Measurements from ENCODE around the gene PLEKHO2. TPM values are rescaled to one million over a fixed set of nuclear protein-coding genes. Genes with fewer than 3 reads are reported as not detected.

The PLEKHO2 gene
- total RNA-seq, 1 donor from 2014 or later, result 57.4 TPM

GRCh38 chr15:64825431-64826294 is 16.1 kb upstream of the PLEKHO2 start, which contains the start of gene PIF1:
TSS of gene PIF1 (minus strand) at chr15:64825647. CDS start at chr15:64824335, 1,312 bp downstream.
- peak; percentile 96 to 99 for DNase-seq (ENCODE audit: low read depth in 2 of 2)

- no peak for DNase-seq (ENCODE audit: low read depth in 2 of 2)
These were observed 12.7 kb upstream of the PLEKHO2 start for GRCh38 chr15:64828985-64829384.

- DNase-seq (ENCODE audit: low read depth in 2 of 2), result no peak
These were observed 8.0 kb upstream of the PLEKHO2 start for GRCh38 chr15:64833690-64834089.

- no peak for DNase-seq (ENCODE audit: low read depth in 2 of 2)
These were observed 5.6 kb upstream of the PLEKHO2 start for GRCh38 chr15:64836023-64836536.

- no peak for DNase-seq (ENCODE audit: low read depth in 2 of 2)
These were observed 4.2 kb upstream of the PLEKHO2 start for GRCh38 chr15:64837502-64837901.

GRCh38 chr15:64841060-64841343 is 713 bp upstream of the PLEKHO2 start:
- DNase-seq (ENCODE audit: low read depth in 2 of 2), result no peak

- peak in 1 of 2 donors; percentile 41 for DNase-seq (ENCODE audit: low read depth in 2 of 2)
These were observed 603 bp downstream of the PLEKHO2 start for GRCh38 chr15:64842096-64842939.

- DNase-seq (ENCODE audit: low read depth in 2 of 2), result peak in 1 of 2 donors; percentile 83
These were observed 1.4 kb downstream of the PLEKHO2 start for GRCh38 chr15:64842986-64843561.

GRCh38 chr15:64843991-64844390 is 2.3 kb downstream of the PLEKHO2 start:
- no peak for DNase-seq (ENCODE audit: low read depth in 2 of 2)

GRCh38 chr15:64844576-64845145 is 2.9 kb downstream of the PLEKHO2 start:
- no peak for DNase-seq (ENCODE audit: low read depth in 2 of 2)

- peak in 1 of 2 donors; percentile 58 for DNase-seq (ENCODE audit: low read depth in 2 of 2)
These were observed 3.5 kb downstream of the PLEKHO2 start for GRCh38 chr15:64845183-64845611.

- no peak for DNase-seq (ENCODE audit: low read depth in 2 of 2)
These were observed 4.3 kb downstream of the PLEKHO2 start for GRCh38 chr15:64845831-64846595.

GRCh38 chr15:64847016-64847415 is 5.3 kb downstream of the PLEKHO2 start:
- DNase-seq (ENCODE audit: low read depth in 2 of 2), result no peak

GRCh38 chr15:64847448-64847847 is 5.7 kb downstream of the PLEKHO2 start:
- no peak for DNase-seq (ENCODE audit: low read depth in 2 of 2)

- DNase-seq (ENCODE audit: low read depth in 2 of 2), result no peak
These were observed 6.4 kb downstream of the PLEKHO2 start for GRCh38 chr15:64847876-64848716.

GRCh38 chr15:64850778-64851502 is 9.2 kb downstream of the PLEKHO2 start:
- no peak for DNase-seq (ENCODE audit: low read depth in 2 of 2)

GRCh38 chr15:64851503-64851840 is 9.8 kb downstream of the PLEKHO2 start:
- no peak for DNase-seq (ENCODE audit: low read depth in 2 of 2)

- DNase-seq (ENCODE audit: low read depth in 2 of 2), result peak in 1 of 2 donors; percentile 55
These were observed 12.3 kb downstream of the PLEKHO2 start for GRCh38 chr15:64854041-64854440.

GRCh38 chr15:64854526-64854925 is 12.8 kb downstream of the PLEKHO2 start:
- no peak for DNase-seq (ENCODE audit: low read depth in 2 of 2)

Data from dermis microvascular lymphatic vessel endothelial cell (primary cell).